GM23248 (cell line): Measurements from ENCODE around the gene TMEM37.

Source experiments
- EZH2 ChIP-seq: fragments of 200-600 bp; sonication (generic); IDR thresholded peaks from 2 replicates; pipeline ENCODE4 v1.6.1; 2018; ENCODE audit warnings: antibody characterized with exemption, mild to moderate bottlenecking; ENCODE audit not compliant: insufficient read depth, poor library complexity, severe bottlenecking
- EZH2phosphoT487 ChIP-seq: fragments of 200-600 bp; sonication (generic); IDR thresholded peaks from 2 replicates; pipeline ENCODE4 v1.6.1; 2018; ENCODE audit warnings: antibody characterized with exemption, moderate library complexity, mild to moderate bottlenecking, low read depth; ENCODE audit not compliant: insufficient read depth

DNA sequence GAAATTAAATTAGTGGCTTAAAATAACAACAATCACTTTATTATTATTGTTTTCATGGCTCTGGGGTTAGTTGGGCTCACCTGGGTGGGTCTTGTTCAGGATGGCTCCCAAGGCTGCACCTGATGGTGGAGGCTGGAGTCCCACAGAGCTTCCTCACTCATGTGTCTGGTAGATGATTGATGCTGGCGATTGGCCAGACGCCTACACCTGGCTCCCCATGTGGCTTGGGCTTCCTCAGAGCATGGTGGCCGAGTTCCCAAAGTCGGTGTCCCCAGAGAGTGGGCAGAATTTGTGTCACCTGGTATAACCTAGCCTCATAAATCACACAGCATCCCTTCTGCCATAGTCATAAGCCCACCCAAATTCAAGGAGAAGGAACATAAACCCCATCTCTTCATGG lies 46.7 kb upstream of the TMEM37 start:
- TF ChIP-seq EZH2 (no peak), EZH2phosphoT487 (no peak)
